Upper lobe of left lung (tissue), 4 donors: ENCODE measurements around the gene SIK2.

ENCODE experiments used
- POLR2AphosphoS5 ChIP-seq, 2 donors: sonication (generic); formaldehyde crosslinking; IDR thresholded peaks; one replicate each; pipeline ENCODE4 v1.5.1; 2017; ENCODE audit warnings: antibody characterized with exemption in 2 of 2
- TF ChIP-seq, protein P1 (sequence below), 6 experiments: fragments of 450-650 bp in 4 of 6; fragments of 200-600 bp in 2 of 6; sonication (generic) in 2 of 6; IDR thresholded peaks; one replicate each; pipeline ENCODE4 v1.5.1; 2016 to 2019; ENCODE audit warnings: antibody characterized with exemption in 6 of 6

DNA sequence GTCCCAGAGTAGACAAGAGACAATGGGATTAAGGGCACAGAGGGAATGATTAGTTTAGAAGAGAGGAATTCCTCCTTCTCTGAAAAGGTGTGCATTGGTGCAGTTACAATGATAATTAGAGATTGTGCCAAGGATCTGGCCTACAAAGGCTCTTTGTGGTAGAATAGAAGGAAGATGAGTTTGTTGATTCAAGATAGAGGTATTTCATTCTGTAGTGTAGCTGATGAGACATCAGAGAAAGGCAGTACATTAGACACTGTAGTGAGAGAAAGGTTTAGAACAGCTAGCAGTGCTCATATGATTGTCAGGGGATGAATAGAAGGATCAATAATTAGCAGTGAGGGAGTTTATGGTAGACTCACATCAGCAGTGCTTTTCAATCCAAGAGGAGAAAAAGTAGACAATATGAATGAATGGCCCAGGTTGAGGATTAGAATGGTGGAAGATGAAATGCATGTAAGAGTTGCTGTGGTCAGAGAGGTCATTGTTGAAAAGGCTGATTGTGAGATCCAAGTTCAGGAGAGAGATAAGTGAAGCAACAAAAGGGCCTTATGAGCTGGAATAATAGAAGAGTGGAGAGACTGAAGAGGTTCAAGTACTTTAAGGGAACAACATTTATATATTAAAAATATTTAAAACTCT is 28.9 kb downstream of the SIK2 start:
- TF ChIP-seq, protein P1, sequence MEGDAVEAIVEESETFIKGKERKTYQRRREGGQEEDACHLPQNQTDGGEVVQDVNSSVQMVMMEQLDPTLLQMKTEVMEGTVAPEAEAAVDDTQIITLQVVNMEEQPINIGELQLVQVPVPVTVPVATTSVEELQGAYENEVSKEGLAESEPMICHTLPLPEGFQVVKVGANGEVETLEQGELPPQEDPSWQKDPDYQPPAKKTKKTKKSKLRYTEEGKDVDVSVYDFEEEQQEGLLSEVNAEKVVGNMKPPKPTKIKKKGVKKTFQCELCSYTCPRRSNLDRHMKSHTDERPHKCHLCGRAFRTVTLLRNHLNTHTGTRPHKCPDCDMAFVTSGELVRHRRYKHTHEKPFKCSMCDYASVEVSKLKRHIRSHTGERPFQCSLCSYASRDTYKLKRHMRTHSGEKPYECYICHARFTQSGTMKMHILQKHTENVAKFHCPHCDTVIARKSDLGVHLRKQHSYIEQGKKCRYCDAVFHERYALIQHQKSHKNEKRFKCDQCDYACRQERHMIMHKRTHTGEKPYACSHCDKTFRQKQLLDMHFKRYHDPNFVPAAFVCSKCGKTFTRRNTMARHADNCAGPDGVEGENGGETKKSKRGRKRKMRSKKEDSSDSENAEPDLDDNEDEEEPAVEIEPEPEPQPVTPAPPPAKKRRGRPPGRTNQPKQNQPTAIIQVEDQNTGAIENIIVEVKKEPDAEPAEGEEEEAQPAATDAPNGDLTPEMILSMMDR (IDR thresholded peaks at IDR 0.05): no peak
- no peak for TF ChIP-seq POLR2AphosphoS5 (IDR thresholded peaks at IDR 0.05)
